GM12878 (cell line): ENCODE data around the gene CHCHD3. TPM values are rescaled to one million over a fixed set of nuclear protein-coding genes. Genes with fewer than 3 reads are reported as not detected.
A peak's percentile ranks its signal among the peaks of the same experiment; 100 is the strongest.

Source experiments
- ATAC-seq: fragments of 200-7000 bp; cut with Tn5 transposase; 3 replicates; pipeline ENCODE4 v1.9.1; 2020; ENCODE audit warnings: mild to moderate bottlenecking, moderate library complexity
- BruUV-seq: library from RNA; stranded (reverse); fragments of 400-500 nt; replicated peaks from 2 replicates; lab custom pipeline; 2021; lab: Mats Ljungman, UMichigan
- CTCF ChIA-PET: fragments of 300-600 bp; sonication (Branson Sonifier 250); formaldehyde crosslinking; extraction: SDS; loops from one replicate; lab custom pipeline; 2021; ENCODE audit warnings: inconsistent platforms; lab: Yijun Ruan, JAX
- POLR2A ChIA-PET: fragments of 350-600 bp; formaldehyde crosslinking; extraction: SDS; loops from one replicate; lab custom pipeline; 2021; ENCODE audit warnings: inconsistent platforms; lab: Charles Lee
- RAD21 ChIA-PET: fragments of 300-600 bp; sonication (Branson Sonifier 250); formaldehyde crosslinking; loops from one replicate; lab custom pipeline; 2023; ENCODE audit warnings: antibody characterized with exemption; ENCODE audit not compliant: unreplicated experiment; lab: Charles Lee
- SMC1A ChIA-PET: fragments of 300-600 bp; sonication (Branson Sonifier 250); formaldehyde crosslinking; loops from one replicate; lab custom pipeline; 2023; ENCODE audit not compliant: unreplicated experiment, uncharacterized antibody; lab: Charles Lee
- DNase-seq: peaks from one replicate; pipeline ENCODE4 v3.0.0-alpha.2; 2011; ENCODE audit warnings: low read depth, low spot score
- FAIRE-seq: peaks from 3 replicates; lab custom pipeline; 2011; peaks lifted over from hg19 to GRCh38; lab: Jason Lieb, UNC
- H2AFZ ChIP-seq: 2 replicates; pipeline ENCODE4 v1.6.0; 2011; ENCODE audit warnings: low read depth, low read length, control low read depth; ENCODE audit not compliant: control insufficient read depth
- H3K27ac ChIP-seq: 2 replicates; pipeline ENCODE4 v1.5.1; 2011; ENCODE audit warnings: control low read depth; ENCODE audit not compliant: control insufficient read depth, insufficient read depth
- H3K27me3 ChIP-seq, 2 experiments: replicated peaks in 1 of 2; 2 replicates each; pipeline versions ENCODE4 v1.6.0 to v1.6.1; 2011; ENCODE audit warnings: low read length in 1 of 2; ENCODE audit not compliant: control insufficient read depth in 2 of 2, insufficient read depth in 2 of 2
- H3K36me3 ChIP-seq, 2 experiments: 2 replicates each; pipeline ENCODE4 v1.5.1; 2011; ENCODE audit warnings: low read length in 1 of 2; ENCODE audit not compliant: control insufficient read depth in 2 of 2, insufficient read depth in 2 of 2
- H3K4me1 ChIP-seq: 2 replicates; pipeline ENCODE4 v1.6.1; 2011; ENCODE audit warnings: mild to moderate bottlenecking, low read length, moderate library complexity, mixed read lengths; ENCODE audit not compliant: control insufficient read depth, insufficient read depth
- H3K4me2 ChIP-seq: 2 replicates; pipeline ENCODE4 v1.6.0; 2011; ENCODE audit warnings: control low read depth; ENCODE audit not compliant: control insufficient read depth, insufficient read depth
- H3K4me3 ChIP-seq: fragments of 200-600 bp; sonication (generic); 2 replicates; pipeline ENCODE4 v1.5.1; 2016
- H3K79me2 ChIP-seq: 2 replicates; pipeline ENCODE4 v1.6.0; 2011; ENCODE audit warnings: low read length; ENCODE audit not compliant: control insufficient read depth, insufficient read depth
- H3K9ac ChIP-seq: 2 replicates; pipeline ENCODE4 v1.8.0; 2011; ENCODE audit warnings: low read length, control low read depth, mixed read lengths; ENCODE audit not compliant: control insufficient read depth, insufficient read depth
- H3K9me3 ChIP-seq: replicated peaks from 3 replicates; pipeline ENCODE4 v1.5.1; 2011; ENCODE audit warnings: mild to moderate bottlenecking, low read length; ENCODE audit not compliant: control insufficient read depth, insufficient read depth
- H4K20me1 ChIP-seq: 2 replicates; pipeline ENCODE4 v1.6.0; 2011; ENCODE audit not compliant: control insufficient read depth, insufficient read depth
- CHD2 ChIP-seq: IDR thresholded peaks from 2 replicates; pipeline ENCODE4 v1.6.1; 2011; ENCODE audit warnings: low read depth, low read length, improper control_type of control experiment, borderline replicate concordance
- CREB1 ChIP-seq: IDR thresholded peaks from 2 replicates; pipeline ENCODE4 v1.6.1; 2012; ENCODE audit warnings: low read depth, mild to moderate bottlenecking, inconsistent platforms
- CREM ChIP-seq: IDR thresholded peaks from 2 replicates; pipeline ENCODE4 v1.6.1; 2014; ENCODE audit warnings: antibody characterized with exemption, low read depth
- E2F8 ChIP-seq: fragments of 450-650 bp; IDR thresholded peaks from 2 replicates; pipeline ENCODE4 v1.6.1; 2018; ENCODE audit warnings: mild to moderate bottlenecking, low read depth, moderate library complexity; ENCODE audit not compliant: partially characterized antibody
- EED ChIP-seq: sonication (generic); IDR thresholded peaks from 2 replicates; pipeline ENCODE4 v1.6.1; 2016; ENCODE audit warnings: antibody characterized with exemption, low read depth
- FOXM1 ChIP-seq: IDR thresholded peaks from 2 replicates; pipeline ENCODE4 v1.6.1; 2012; ENCODE audit warnings: low read depth, mild to moderate bottlenecking, inconsistent platforms, low read length, moderate library complexity
- GABPA ChIP-seq: IDR thresholded peaks from 2 replicates; pipeline ENCODE4 v1.6.1; 2014; ENCODE audit warnings: antibody characterized with exemption, low read depth, mild to moderate bottlenecking, inconsistent platforms
- HCFC1 ChIP-seq: fragments of 150-350 bp; IDR thresholded peaks from 2 replicates; pipeline ENCODE4 v1.6.1; 2014; ENCODE audit warnings: low read length
- JUNB ChIP-seq: IDR thresholded peaks from 2 replicates; pipeline ENCODE4 v1.6.1; 2016; ENCODE audit warnings: antibody characterized with exemption, mild to moderate bottlenecking
- JUND ChIP-seq: IDR thresholded peaks from 2 replicates; pipeline ENCODE4 v1.6.1; 2012; ENCODE audit warnings: low read depth, mild to moderate bottlenecking, low read length, improper control_type of control experiment, moderate library complexity
- MTA3 ChIP-seq: IDR thresholded peaks from 2 replicates; pipeline ENCODE4 v1.6.1; 2012; ENCODE audit warnings: low read length, inconsistent platforms, borderline replicate concordance
- NFIC ChIP-seq: IDR thresholded peaks from 2 replicates; pipeline ENCODE4 v1.6.1; 2012; ENCODE audit warnings: low read depth, mild to moderate bottlenecking, inconsistent platforms, low read length, moderate library complexity
- NR2C2 ChIP-seq: IDR thresholded peaks from 2 replicates; pipeline ENCODE4 v1.6.1; 2011; ENCODE audit warnings: borderline replicate concordance, low read depth; ENCODE audit not compliant: control insufficient read depth, insufficient read length
- RFX5 ChIP-seq: IDR thresholded peaks from 2 replicates; pipeline ENCODE4 v1.6.1; 2011; ENCODE audit warnings: low read depth, low read length, improper control_type of control experiment
- RUNX3 ChIP-seq: IDR thresholded peaks from 2 replicates; pipeline ENCODE4 v1.6.1; 2012; ENCODE audit warnings: low read length, inconsistent platforms
- SIN3A ChIP-seq: IDR thresholded peaks from 2 replicates; pipeline ENCODE4 v1.6.1; 2012; ENCODE audit warnings: low read depth, low read length, improper control_type of control experiment
- SMAD5 ChIP-seq: IDR thresholded peaks from 2 replicates; pipeline ENCODE4 v1.6.1; 2016; ENCODE audit warnings: antibody characterized with exemption, low read depth
- SREBF2 ChIP-seq: IDR thresholded peaks from 2 replicates; pipeline ENCODE4 v1.6.1; 2012; ENCODE audit warnings: mild to moderate bottlenecking, low read length
- STAT1 ChIP-seq: fragments of 450-650 bp; conservative IDR thresholded peaks from 2 replicates; pipeline ENCODE4 v1.6.1; 2014; ENCODE audit warnings: antibody characterized with exemption, mild to moderate bottlenecking
- STAT3 ChIP-seq: IDR thresholded peaks from 2 replicates; pipeline ENCODE4 v1.6.1; 2011; ENCODE audit warnings: low read depth, low read length, improper control_type of control experiment
- TAF1 ChIP-seq: IDR thresholded peaks from 2 replicates; pipeline ENCODE4 v1.6.1; 2011; ENCODE audit warnings: mild to moderate bottlenecking, low read depth, low read length, borderline replicate concordance
- TCF12 ChIP-seq: IDR thresholded peaks from 2 replicates; pipeline ENCODE4 v1.6.1; 2011; ENCODE audit warnings: low read depth, mild to moderate bottlenecking, low read length
- ZSCAN29 ChIP-seq: fragments of 450-650 bp; IDR thresholded peaks from 2 replicates; pipeline ENCODE4 v1.6.1; 2017; ENCODE audit warnings: mild to moderate bottlenecking, moderate library complexity
- WGBS: methylation state at CpG from one replicate; pipeline ENCODE4 v1.1.6; 2016; ENCODE audit warnings: low lambda C conversion rate; ENCODE audit not compliant: insufficient replicate concordance, insufficient coverage; ENCODE audit errors: missing lambda C conversion rate; 5-methylcytosine and 5-hydroxymethylcytosine counted together
- in situ Hi-C: fragments of 300-500 bp; cut with MboI; formaldehyde crosslinking; loops from 9 replicates; pipeline ENCODE4 v1.14.3; 2018; ENCODE audit warnings: mixed read lengths
- intact Hi-C: fragments of 100-400 bp; cut with micrococcal nuclease; formaldehyde crosslinking; loops from one replicate; pipeline ENCODE4 v1.14.2; 2022; ENCODE audit not compliant: unreplicated experiment
- polyA plus RNA-seq, 11 experiments: library from polyadenylated mRNA; depleted of rRNA in 4 of 11; unstranded in 6 of 11; stranded (reverse) in 5 of 11; fragments of >200 nt; fragmentation: Nextera tagmentation in 4 of 11; fragmentation: Illumina TruSeq in 1 of 11; extraction: Ambion mirVana in 4 of 11; extraction: Trizol in 1 of 11; gene quantifications; 1 replicate in 1 of 11; 2 replicates in 10 of 11; pipeline versions ENCODE4 v1.2.1 to v1.2.3, GENCODE V29; 2011 to 2016; ENCODE audit warnings: inconsistent platforms in 2 of 11, missing spikeins in 2 of 11, low read depth in 1 of 11
- total RNA-seq, 4 experiments: library from RNA; depleted of rRNA in 3 of 4; stranded (reverse); fragments of >200 nt in 3 of 4; fragmentation: Illumina TruSeq in 1 of 4; extraction: Trizol in 1 of 4; gene quantifications; 2 replicates each; pipeline versions ENCODE4 v1.2.1 to v1.2.3, GENCODE V29; 2013 to 2021
- TF ChIP-seq, protein P1 (sequence below): IDR thresholded peaks from 2 replicates; pipeline ENCODE4 v1.6.1; 2011; ENCODE audit warnings: borderline replicate concordance, low read depth, mild to moderate bottlenecking, moderate library complexity, low read length; ENCODE audit not compliant: insufficient read depth, poor library complexity, severe bottlenecking

CHCHD3 gene
- total and polyA plus RNA-seq, 10 of the 15 experiments (the other 5 are each of a cell fraction or from before 2014, with no cell fraction given) = 38.3 to 178 (median 96.2) TPM

DNA sequence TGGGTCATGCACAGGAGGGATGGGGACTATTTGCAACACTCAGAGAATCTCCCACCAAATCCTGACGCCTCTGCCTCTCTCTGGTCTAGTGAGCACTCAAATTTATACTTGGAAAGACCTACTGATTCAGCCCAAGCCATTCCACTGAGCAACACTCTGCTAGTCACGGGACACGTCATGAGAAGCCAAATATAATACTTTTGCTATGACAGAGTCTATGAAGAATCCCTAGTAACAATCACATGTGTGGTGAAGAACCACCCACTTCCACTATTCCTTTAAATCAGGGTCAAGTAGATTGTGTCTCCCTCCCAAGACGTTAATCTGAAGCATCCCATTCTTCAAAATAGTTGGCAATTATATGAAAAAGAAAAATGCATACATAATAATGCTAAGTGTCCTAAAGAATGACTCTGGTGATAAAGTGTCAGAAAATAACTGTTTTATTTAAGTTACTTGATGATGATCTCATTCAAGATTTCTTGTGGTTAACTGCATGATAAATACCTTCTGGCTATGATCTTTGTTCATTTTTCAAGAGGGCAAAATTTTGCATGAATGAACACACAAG lies 28.5 kb downstream of the CHCHD3 start:
- Histone ChIP-seq H3K9me3 (no peaks in the 10 kb centered on the region), H3K36me3 (no peaks in the 10 kb centered on the region; a peak in 1 of 4 replicates), H3K4me2 (peak overlapping the region; percentile 28), H4K20me1 (no peaks in the 10 kb centered on the region), H3K79me2 (peaks cover 49% of the 10 kb centered on the region), H3K27ac (peak overlapping the region; percentile 8; the same call in 1 of the 2 replicates), H3K4me3 (no peak overlapping the region), H3K4me1 (peaks cover 11% of the 10 kb centered on the region; the same call in 1 of the 2 replicates), H2AFZ (no peak overlapping the region; the same call in 1 of the 2 replicates), H3K9ac (no peak overlapping the region), H3K27me3 (no peaks in the 10 kb centered on the region)
- BruUV-seq = TSS peak; percentile 11
- in situ Hi-C loops (no loop called here), intact Hi-C loops (loop anchor here (1.0 kb wide), 1 partner anchor 18 kb away; no protein-coding TSS in a partner anchor)
- WGBS = 0% methylated on average over 4 of the region's 4 CpGs
- POLR2A ChIA-PET = interaction anchor here (0.8 kb wide), 1 partner anchor 9 kb away, joined by 3 read pairs; no protein-coding TSS in a partner anchor
- ATAC-seq = peak; percentile 77
- peak; percentile 38 for FAIRE-seq
- RAD21 ChIA-PET = no interaction called here
- CTCF ChIA-PET = interaction anchor here (0.8 kb wide), 1 partner anchor 801 kb away, joined by 3 read pairs; no protein-coding TSS in a partner anchor
- SMC1A ChIA-PET = interaction anchor here (0.8 to 2.3 kb wide), 4 partner anchors 16 to 29 kb away, joined by 3 to 9 read pairs (median 4); partner anchors contain the start of gene CHCHD3
- no peak for DNase-seq
- TF ChIP-seq HCFC1 = no peak
- TF ChIP-seq RFX5 = no peak
- TF ChIP-seq SIN3A = no peak
- no peak for TF ChIP-seq SMAD5
- TF ChIP-seq EED = peak; percentile 82
- TF ChIP-seq CREB1 = peak; percentile 82
- no peak for TF ChIP-seq STAT3
- TF ChIP-seq, protein P1, sequence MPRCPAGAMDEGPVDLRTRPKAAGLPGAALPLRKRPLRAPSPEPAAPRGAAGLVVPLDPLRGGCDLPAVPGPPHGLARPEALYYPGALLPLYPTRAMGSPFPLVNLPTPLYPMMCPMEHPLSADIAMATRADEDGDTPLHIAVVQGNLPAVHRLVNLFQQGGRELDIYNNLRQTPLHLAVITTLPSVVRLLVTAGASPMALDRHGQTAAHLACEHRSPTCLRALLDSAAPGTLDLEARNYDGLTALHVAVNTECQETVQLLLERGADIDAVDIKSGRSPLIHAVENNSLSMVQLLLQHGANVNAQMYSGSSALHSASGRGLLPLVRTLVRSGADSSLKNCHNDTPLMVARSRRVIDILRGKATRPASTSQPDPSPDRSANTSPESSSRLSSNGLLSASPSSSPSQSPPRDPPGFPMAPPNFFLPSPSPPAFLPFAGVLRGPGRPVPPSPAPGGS = peak; percentile 16
- TF ChIP-seq E2F8 = no peak
- no peak for TF ChIP-seq JUND
- peak; percentile 80 for TF ChIP-seq MTA3
- TF ChIP-seq CHD2 = no peak
- TF ChIP-seq RUNX3 = peak; percentile 85
- no peak for TF ChIP-seq SREBF2
- TF ChIP-seq STAT1 = no peak
- TF ChIP-seq NFIC = peak; percentile 84
- peak; percentile 73 for TF ChIP-seq CREM
- no peak for TF ChIP-seq TCF12
- TF ChIP-seq GABPA = 0 out of 2 replicates have a peak, but pooled peaks have one; percentile 34
- peak; percentile 77 for TF ChIP-seq JUNB
- TF ChIP-seq TAF1 = no peak
- TF ChIP-seq FOXM1 = peak; percentile 71; the same call in 1 of the 2 replicates
- no peak for TF ChIP-seq ZSCAN29
- no peak for TF ChIP-seq NR2C2
